GM18907 (cell line): Measurements from ENCODE around the gene PHACTR4.
"Not testable (repeated sequence)": the region's sequence is repeated elsewhere in the genome, so short reads cannot be mapped to it uniquely, and the experiment has no call there.

ENCODE experiments used
- ATAC-seq: cut with Tn5 transposase; IDR thresholded peaks from one replicate; pipeline ENCODE4 v1.9.1; 2021; ENCODE audit warnings: mild to moderate bottlenecking, moderate library complexity; ENCODE audit not compliant: unreplicated experiment

The PHACTR4 gene

DNA sequence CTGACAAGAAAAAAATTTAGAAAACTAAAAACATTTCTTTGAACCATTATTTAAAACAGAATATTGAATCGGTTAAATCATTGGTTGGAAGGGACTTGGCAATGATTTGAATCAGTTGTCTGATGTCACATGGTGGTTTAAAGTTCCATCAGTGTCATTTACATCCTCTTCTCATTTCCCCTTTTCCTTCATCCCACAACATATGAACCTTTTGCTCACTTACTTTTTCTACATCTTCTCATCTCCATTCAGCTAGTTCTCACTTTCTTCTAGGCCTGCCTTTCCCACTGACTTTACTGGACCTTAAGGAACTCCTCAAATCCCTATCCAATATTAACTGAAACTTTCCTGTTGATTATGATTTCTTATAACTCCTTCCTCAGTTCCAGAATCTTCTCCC is 58.5 kb downstream of the PHACTR4 start:
- ATAC-seq, result no peak

DNA sequence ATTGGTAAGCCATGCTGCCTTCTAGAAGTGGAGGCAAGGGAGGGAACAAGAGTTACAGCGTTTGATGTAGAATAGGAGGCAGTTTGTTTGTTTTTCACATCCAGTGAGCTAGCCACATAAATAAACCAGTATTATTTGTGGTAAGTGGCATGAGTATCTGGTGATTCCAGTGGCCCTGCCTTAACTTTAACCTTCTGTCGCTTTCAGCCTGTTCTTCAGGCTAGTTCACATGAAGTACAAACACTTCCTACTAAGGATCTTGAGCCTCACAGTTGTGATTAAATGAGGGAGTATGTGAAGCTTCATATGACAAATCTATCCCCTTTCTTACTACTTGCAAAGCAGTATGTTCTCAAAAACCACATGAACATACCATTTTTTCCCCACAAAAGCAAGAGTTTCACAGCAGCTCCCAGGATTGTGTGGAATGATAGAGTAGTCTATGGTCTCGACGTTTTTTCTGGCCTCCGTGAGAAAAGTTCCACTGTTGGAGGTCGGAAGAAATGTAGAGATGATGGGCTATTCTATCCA is 59.5 kb downstream of the PHACTR4 start:
- no peak for ATAC-seq

- no peak for ATAC-seq
Observed at GRCh38 chr1:28436211-28436769, 66.8 kb downstream of the PHACTR4 start.

GRCh38 chr1:28437264-28437923 is 67.9 kb downstream of the PHACTR4 start:
- ATAC-seq, result peak; percentile 24

- ATAC-seq, result peak; percentile 66
Observed at GRCh38 chr1:28437924-28438699, 68.6 kb downstream of the PHACTR4 start.

DNA sequence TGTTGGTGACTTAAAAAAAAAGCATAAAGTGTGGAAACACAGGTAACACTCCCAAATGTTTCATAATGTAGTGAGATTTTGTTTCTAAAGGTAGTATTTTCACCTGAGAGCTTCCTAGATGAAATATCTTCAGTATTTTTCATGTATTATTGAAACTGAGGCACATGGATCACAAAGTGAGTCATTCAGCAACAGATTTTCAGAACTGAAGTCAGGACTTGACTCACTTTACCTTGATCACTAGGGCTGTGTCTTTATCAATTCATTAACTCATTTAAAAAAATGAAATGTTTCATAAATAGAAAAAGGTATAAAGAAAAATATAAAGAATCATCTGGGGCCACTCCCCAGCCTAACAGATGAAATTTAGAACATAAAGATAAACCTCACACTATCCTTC is 69.8 kb downstream of the PHACTR4 start:
- ATAC-seq, result no peak

- no peak for ATAC-seq
Observed at GRCh38 chr1:28441674-28442073, 72.1 kb downstream of the PHACTR4 start.

DNA sequence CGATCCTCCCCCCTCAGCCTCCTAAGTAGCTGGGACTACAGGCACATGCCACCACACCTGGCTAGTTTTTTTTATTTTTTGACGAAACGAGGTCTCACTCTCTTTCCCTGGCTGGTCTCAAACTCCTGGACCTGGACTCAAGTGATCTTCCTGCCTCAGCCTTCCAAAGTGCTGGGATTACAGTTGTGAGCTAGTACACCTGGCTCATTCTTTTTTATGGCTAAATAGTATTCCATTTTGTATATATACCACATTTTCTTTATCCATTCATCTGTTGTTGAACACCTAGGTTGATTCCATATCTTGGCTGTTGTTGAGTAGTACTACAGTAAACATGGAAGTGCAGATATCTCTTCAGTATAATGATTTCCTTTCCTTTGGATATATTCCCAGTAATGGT is 74.0 kb downstream of the PHACTR4 start:
- ATAC-seq, result no peak

DNA sequence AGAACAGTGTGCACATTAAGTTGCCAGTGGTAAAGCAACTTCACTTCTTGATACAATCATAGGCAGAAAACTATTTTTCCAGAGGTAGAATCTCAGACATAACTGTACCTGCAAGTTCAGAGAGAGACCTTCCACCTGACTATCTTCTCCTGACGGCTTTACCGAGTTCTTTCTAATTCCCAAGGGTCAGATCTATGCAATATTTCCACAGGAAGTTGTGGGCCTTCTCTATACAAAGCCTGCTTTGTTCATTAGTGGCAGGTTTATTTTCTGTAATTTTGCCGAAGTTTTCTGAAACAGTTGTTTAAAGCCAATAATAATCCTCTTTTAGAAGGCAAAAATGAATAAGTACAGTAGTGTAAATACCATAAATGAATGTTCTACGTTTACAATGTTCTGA is 78.1 kb downstream of the PHACTR4 start:
- ATAC-seq, result no peak

DNA sequence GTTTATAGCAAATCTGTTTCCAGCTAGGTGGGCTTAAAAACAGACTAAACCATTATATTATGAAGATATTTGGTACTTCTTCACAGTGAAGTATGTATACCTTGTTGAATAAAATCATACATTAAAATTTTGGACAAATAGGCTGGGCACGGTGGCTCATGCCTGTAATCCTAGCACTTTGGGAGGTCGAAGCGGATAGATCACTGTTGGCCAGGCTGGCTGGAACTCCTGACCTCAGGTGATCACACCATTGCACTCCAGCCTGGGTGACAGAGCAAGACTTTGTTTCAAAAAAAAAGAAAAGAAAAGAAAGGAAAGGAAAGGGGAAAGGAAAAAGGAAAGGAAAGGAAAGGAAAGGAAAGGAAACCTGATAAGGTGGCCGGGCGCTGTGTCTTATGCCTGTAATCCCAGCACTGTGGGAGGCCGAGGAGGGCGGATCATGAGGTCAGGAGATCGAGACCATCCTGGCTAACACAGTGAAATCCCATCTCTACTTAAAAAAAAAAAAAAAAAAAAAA is 78.6 kb downstream of the PHACTR4 start:
- ATAC-seq, result not testable (repeated sequence)

- ATAC-seq, result peak; percentile 56
Observed at GRCh38 chr1:28449904-28450303, 80.4 kb downstream of the PHACTR4 start.

GRCh38 chr1:28450561-28450960 is 81.0 kb downstream of the PHACTR4 start:
- no peak for ATAC-seq

GRCh38 chr1:28451011-28451410 is 81.5 kb downstream of the PHACTR4 start:
- no peak for ATAC-seq

GRCh38 chr1:28456078-28456477 is 86.5 kb downstream of the PHACTR4 start:
- ATAC-seq, result no peak

GRCh38 chr1:28457678-28458077 is 88.1 kb downstream of the PHACTR4 start:
- no peak for ATAC-seq

DNA sequence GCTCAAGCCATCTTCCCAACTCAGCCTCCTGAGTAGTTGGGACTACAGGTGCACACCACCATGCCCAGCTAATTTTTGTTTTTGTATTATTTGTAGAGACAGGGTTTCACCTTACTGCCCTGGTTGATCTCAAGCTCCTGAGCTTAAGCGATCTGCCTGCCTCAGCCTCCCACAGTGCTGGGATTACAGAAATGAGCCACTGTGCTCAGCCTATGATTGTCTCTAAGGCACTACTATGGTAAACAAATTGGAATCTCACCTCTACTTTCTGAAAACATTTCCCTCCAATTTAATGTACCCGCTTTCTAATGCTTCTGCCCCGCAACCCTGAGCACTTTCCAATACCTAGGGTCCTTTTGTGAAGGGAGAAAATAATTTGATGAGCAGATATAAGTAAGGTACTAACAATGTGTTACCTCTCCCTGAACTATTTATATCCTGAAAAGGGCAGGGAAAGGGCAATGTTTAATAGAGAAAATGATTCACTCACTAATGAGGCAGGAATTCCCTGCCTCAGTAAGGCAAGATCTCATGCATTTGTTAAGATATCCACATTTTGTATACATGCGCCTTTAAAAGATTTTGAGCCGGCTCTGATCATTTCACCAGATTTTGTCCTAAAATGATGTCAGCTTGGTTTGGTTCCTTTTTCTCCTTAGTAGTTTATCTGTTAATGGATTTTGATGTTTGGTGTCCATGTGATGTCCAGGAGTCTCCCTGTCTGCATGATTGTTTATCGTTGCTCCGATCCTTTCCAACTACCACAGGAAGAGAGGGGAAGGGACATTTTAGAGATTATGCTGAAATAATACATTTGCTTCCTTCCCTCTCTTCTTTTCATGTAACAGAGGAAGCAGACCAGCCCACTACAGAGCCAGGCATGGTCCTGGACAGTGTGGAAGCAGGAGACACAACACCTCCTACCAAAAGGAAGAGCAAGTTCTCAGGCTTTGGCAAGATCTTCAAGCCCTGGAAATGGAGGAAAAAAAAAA is 89.0 kb downstream of the PHACTR4 start:
- no peak for ATAC-seq

- no peak for ATAC-seq
Observed at GRCh38 chr1:28466226-28466778, 96.8 kb downstream of the PHACTR4 start.

- ATAC-seq, result no peak
Observed at GRCh38 chr1:28470146-28470545, 100.6 kb downstream of the PHACTR4 start.

DNA sequence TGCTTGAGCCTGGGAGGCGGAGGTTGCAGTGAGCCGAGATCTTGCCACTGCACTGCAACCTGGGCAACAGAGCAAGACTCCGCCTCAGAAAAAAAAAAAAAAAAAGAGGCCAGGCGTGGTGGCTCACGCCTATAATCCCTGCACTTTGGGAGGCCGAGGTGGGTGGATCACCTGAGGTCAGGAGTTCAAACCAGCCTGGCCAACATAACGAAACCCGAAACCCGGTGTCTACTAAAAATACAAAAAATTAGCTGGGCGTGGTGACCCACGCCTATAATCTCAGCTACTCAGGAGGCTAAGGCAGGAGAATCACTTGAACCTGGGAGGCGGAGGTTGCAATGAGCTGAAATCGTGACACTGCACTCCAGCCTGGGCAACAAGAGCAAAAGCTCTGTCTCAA is 110.0 kb downstream of the PHACTR4 start:
- ATAC-seq, result not testable (repeated sequence)

DNA sequence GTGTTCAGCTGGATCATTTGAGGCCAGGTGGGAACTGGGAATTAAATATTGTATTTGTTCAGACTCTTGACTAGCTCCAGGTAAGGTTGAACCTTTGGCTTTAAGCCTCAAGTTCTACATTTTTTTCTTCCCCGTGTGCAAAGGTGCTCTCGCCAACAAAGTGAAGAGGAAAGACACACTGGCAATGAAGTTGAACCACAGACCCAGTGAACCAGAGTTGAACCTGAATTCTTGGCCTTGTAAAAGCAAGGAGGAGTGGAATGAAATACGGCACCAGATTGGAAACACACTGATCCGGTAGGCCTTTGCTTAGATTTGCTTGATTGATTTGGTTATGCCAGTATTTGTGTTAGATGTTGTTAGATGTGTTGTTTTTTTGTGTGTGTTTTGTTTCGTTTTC is 110.8 kb downstream of the PHACTR4 start:
- no peak for ATAC-seq
